GM12878 (cell line): ENCODE results near the gene NDUFB1. TPM values are rescaled to one million over a fixed set of nuclear protein-coding genes. Genes with fewer than 3 reads are reported as not detected.
A peak's percentile ranks its signal among the peaks of the same experiment; 100 is the strongest.

Experiments
- ASH2L ChIP-seq: fragments of 300-600, 200-600 bp; sonication (generic); IDR thresholded peaks from 2 replicates; pipeline ENCODE4 v1.6.1; 2017; ENCODE audit warnings: low read depth, mild to moderate bottlenecking, borderline replicate concordance
- CEBPB ChIP-seq, 2 experiments: fragments of 150-350 bp in 1 of 2; IDR thresholded peaks; 2 replicates each; pipeline ENCODE4 v1.6.1; 2012 to 2014; ENCODE audit warnings: low read depth in 2 of 2, low read length in 2 of 2, borderline replicate concordance in 1 of 2, inconsistent platforms in 1 of 2
- CEBPZ ChIP-seq: fragments of 150-350 bp; IDR thresholded peaks from 2 replicates; pipeline ENCODE4 v1.6.1; 2016; ENCODE audit warnings: low read depth, low read length
- CHD2 ChIP-seq: IDR thresholded peaks from 2 replicates; pipeline ENCODE4 v1.6.1; 2011; ENCODE audit warnings: low read depth, low read length, improper control_type of control experiment, borderline replicate concordance
- CREM ChIP-seq: IDR thresholded peaks from 2 replicates; pipeline ENCODE4 v1.6.1; 2014; ENCODE audit warnings: antibody characterized with exemption, low read depth
- EP300 ChIP-seq, 2 experiments: fragments of 150-350 bp in 1 of 2; IDR thresholded peaks; 2 replicates each; pipeline ENCODE4 v1.6.1; 2011 to 2012; ENCODE audit warnings: low read depth in 2 of 2, low read length in 2 of 2, borderline replicate concordance in 1 of 2, improper control_type of control experiment in 1 of 2, inconsistent platforms in 1 of 2; ENCODE audit not compliant: control insufficient read depth in 1 of 2
- ETV6 ChIP-seq, 2 experiments: fragments of 450-650 bp in 1 of 2; IDR thresholded peaks in 1 of 2; conservative IDR thresholded peaks in 1 of 2; 2 replicates each; pipeline ENCODE4 v1.6.1; 2014; ENCODE audit warnings: antibody characterized with exemption in 1 of 2, borderline replicate concordance in 1 of 2, low read depth in 1 of 2, mild to moderate bottlenecking in 1 of 2, moderate library complexity in 1 of 2
- EZH2 ChIP-seq: IDR thresholded peaks from 2 replicates; pipeline ENCODE4 v1.6.1; 2012; ENCODE audit warnings: low read depth, mild to moderate bottlenecking, control low read depth, inconsistent platforms, low read length, borderline replicate concordance; ENCODE audit not compliant: control insufficient read depth
- MTA2 ChIP-seq: fragments of 450-650 bp; IDR thresholded peaks from 2 replicates; pipeline ENCODE4 v1.6.1; 2016; ENCODE audit warnings: low read depth, mild to moderate bottlenecking, moderate library complexity
- MTA3 ChIP-seq: IDR thresholded peaks from 2 replicates; pipeline ENCODE4 v1.6.1; 2012; ENCODE audit warnings: low read length, inconsistent platforms, borderline replicate concordance
- NFYB ChIP-seq: IDR thresholded peaks from 2 replicates; pipeline ENCODE4 v1.6.1; 2011; ENCODE audit warnings: low read depth, mild to moderate bottlenecking, low read length, improper control_type of control experiment, moderate library complexity; ENCODE audit not compliant: insufficient read depth
- RAD21 ChIP-seq: IDR thresholded peaks from 2 replicates; pipeline ENCODE4 v1.6.1; 2011; ENCODE audit warnings: mild to moderate bottlenecking, low read depth, low read length, moderate library complexity; ENCODE audit not compliant: insufficient read depth
- RELB ChIP-seq: fragments of 450-650 bp; IDR thresholded peaks from 2 replicates; pipeline ENCODE4 v1.6.1; 2017; ENCODE audit warnings: low read depth, mild to moderate bottlenecking, moderate library complexity
- REST ChIP-seq: IDR thresholded peaks from 2 replicates; pipeline ENCODE4 v1.6.1; 2012; ENCODE audit warnings: mild to moderate bottlenecking, low read depth, low read length
- SIN3A ChIP-seq: IDR thresholded peaks from 2 replicates; pipeline ENCODE4 v1.6.1; 2012; ENCODE audit warnings: low read depth, low read length, improper control_type of control experiment
- SREBF1 ChIP-seq: IDR thresholded peaks from 2 replicates; pipeline ENCODE4 v1.6.1; 2012; ENCODE audit warnings: mild to moderate bottlenecking, low read length
- STAT1 ChIP-seq: fragments of 450-650 bp; conservative IDR thresholded peaks from 2 replicates; pipeline ENCODE4 v1.6.1; 2014; ENCODE audit warnings: antibody characterized with exemption, mild to moderate bottlenecking
- TCF3 ChIP-seq: IDR thresholded peaks from 2 replicates; pipeline ENCODE4 v1.6.1; 2012; ENCODE audit warnings: low read depth, mild to moderate bottlenecking, low read length, borderline replicate concordance; ENCODE audit not compliant: insufficient read depth
- TCF7 ChIP-seq: IDR thresholded peaks from 2 replicates; pipeline ENCODE4 v1.6.1; 2014; ENCODE audit warnings: antibody characterized with exemption, borderline replicate concordance
- ZNF217 ChIP-seq: fragments of 450-650 bp; IDR thresholded peaks from 2 replicates; pipeline ENCODE4 v1.6.1; 2017; ENCODE audit warnings: antibody characterized with exemption, mild to moderate bottlenecking
- ZNF384 ChIP-seq: IDR thresholded peaks from 2 replicates; pipeline ENCODE4 v1.6.1; 2012; ENCODE audit warnings: low read depth, mild to moderate bottlenecking, low read length, improper control_type of control experiment, borderline replicate concordance
- polyA plus RNA-seq, 11 experiments: library from polyadenylated mRNA; depleted of rRNA in 4 of 11; unstranded in 6 of 11; stranded (reverse) in 5 of 11; fragments of >200 nt; fragmentation: Nextera tagmentation in 4 of 11; fragmentation: Illumina TruSeq in 1 of 11; extraction: Ambion mirVana in 4 of 11; extraction: Trizol in 1 of 11; gene quantifications; 1 replicate in 1 of 11; 2 replicates in 10 of 11; pipeline versions ENCODE4 v1.2.1 to v1.2.3, GENCODE V29; 2011 to 2016; ENCODE audit warnings: inconsistent platforms in 2 of 11, missing spikeins in 2 of 11, low read depth in 1 of 11
- total RNA-seq, 4 experiments: library from RNA; depleted of rRNA in 3 of 4; stranded (reverse); fragments of >200 nt in 3 of 4; fragmentation: Illumina TruSeq in 1 of 4; extraction: Trizol in 1 of 4; gene quantifications; 2 replicates each; pipeline versions ENCODE4 v1.2.1 to v1.2.3, GENCODE V29; 2013 to 2021

Gene NDUFB1
- total and polyA plus RNA-seq, 10 of the 15 experiments (the other 5 are each of a cell fraction or from before 2014, with no cell fraction given) = 132 to 919 (median 561) TPM

GRCh38 chr14:92121670-92122350 lies at the start of gene NDUFB1, which contains the start of gene CPSF2 (continued):
- TF ChIP-seq CREM = peak; percentile 32
- peak; percentile 32; the same call in 1 of the 2 replicates for TF ChIP-seq CHD2
- no peak for TF ChIP-seq CEBPB (IDR thresholded peaks at IDR 0.05; ENCODE audit: borderline replicate concordance in 1 of 2, low read depth in 2 of 2, low read length in 2 of 2)
- peak; percentile 53; the same call in 1 of the 2 replicates for TF ChIP-seq TCF3
- TF ChIP-seq SREBF1 = peak; percentile 98
- TF ChIP-seq ETV6 (conservative IDR thresholded peaks at IDR 0.05 in 1 of 2, IDR thresholded peaks at IDR 0.05 in 1 of 2; ENCODE audit: borderline replicate concordance in 1 of 2, low read depth in 1 of 2) = no peak
- no peak for TF ChIP-seq TCF7
- no peak for TF ChIP-seq RAD21
- peak; percentile 66 for TF ChIP-seq MTA2
- TF ChIP-seq CEBPZ = no peak
- TF ChIP-seq NFYB = no peak
- TF ChIP-seq ZNF217 = no peak
- peak; percentile 66 for TF ChIP-seq SIN3A
- no peak for TF ChIP-seq EP300 (IDR thresholded peaks at IDR 0.05; ENCODE audit: borderline replicate concordance in 1 of 2, control insufficient read depth in 1 of 2, low read depth in 2 of 2, low read length in 2 of 2)
- no peak for TF ChIP-seq EZH2
- TF ChIP-seq STAT1 = peak; percentile 85; the same call in 1 of the 2 replicates
- TF ChIP-seq ZNF384 = peak; percentile 34; the same call in 1 of the 2 replicates
- TF ChIP-seq MTA3 = no peak
- TF ChIP-seq RELB = peak; percentile 100
- TF ChIP-seq REST = 0 out of 2 replicates have a peak, but pooled peaks have one; percentile 49
- peak; percentile 55; the same call in 1 of the 2 replicates for TF ChIP-seq ASH2L
